H9 (cell line): ENCODE measurements around the gene SPECC1. TPM values are rescaled to one million over a fixed set of nuclear protein-coding genes. Genes with fewer than 3 reads are reported as not detected.

Experiments used
- DNase-seq: peaks from one replicate; pipeline ENCODE4 v3.0.0-alpha.2; 2017
- H2AFZ ChIP-seq: one replicate; pipeline ENCODE4 v1.6.1; 2013; ENCODE audit warnings: mild to moderate bottlenecking, low read length, control low read depth, moderate library complexity
- H2AK5ac ChIP-seq: 2 replicates; pipeline ENCODE4 v1.6.1; 2013; ENCODE audit warnings: low read length, control low read depth, mixed read lengths; ENCODE audit not compliant: insufficient read length
- H2BK120ac ChIP-seq: one replicate; pipeline ENCODE4 v1.6.1; 2013; ENCODE audit warnings: low read depth, mild to moderate bottlenecking, low read length, control low read depth, inconsistent platforms; ENCODE audit not compliant: poor library complexity, severe bottlenecking
- H2BK12ac ChIP-seq: 2 replicates; pipeline ENCODE4 v1.6.1; 2013; ENCODE audit warnings: low read length, control low read depth, mixed read lengths, low read depth; ENCODE audit not compliant: insufficient read length
- H2BK15ac ChIP-seq: 2 replicates; pipeline ENCODE4 v1.6.1; 2013; ENCODE audit warnings: low read depth, low read length, control low read depth
- H2BK20ac ChIP-seq: one replicate; pipeline ENCODE4 v1.6.1; 2013; ENCODE audit warnings: low read depth, mild to moderate bottlenecking, low read length, control low read depth, inconsistent platforms; ENCODE audit not compliant: poor library complexity, severe bottlenecking
- H2BK5ac ChIP-seq: 2 replicates; pipeline ENCODE4 v1.6.1; 2013; ENCODE audit warnings: low read length, control low read depth, mixed read lengths; ENCODE audit not compliant: insufficient read length
- H3K14ac ChIP-seq: 2 replicates; pipeline ENCODE4 v1.6.1; 2013; ENCODE audit warnings: low read length, control low read depth; ENCODE audit not compliant: insufficient read depth
- H3K18ac ChIP-seq: 2 replicates; pipeline ENCODE4 v1.6.1; 2013; ENCODE audit warnings: low read depth, mild to moderate bottlenecking, mixed read lengths, low read length, control low read depth; ENCODE audit not compliant: insufficient read length
- H3K23ac ChIP-seq: 2 replicates; pipeline ENCODE4 v1.6.1; 2013; ENCODE audit warnings: low read length, control low read depth, mixed read lengths, low read depth; ENCODE audit not compliant: insufficient read length
- H3K23me2 ChIP-seq: 2 replicates; pipeline ENCODE4 v1.6.1; 2013; ENCODE audit warnings: low read depth, mild to moderate bottlenecking, mixed read lengths, low read length, control low read depth; ENCODE audit not compliant: insufficient read length, poor library complexity, severe bottlenecking
- H3K27ac ChIP-seq: 2 replicates; pipeline ENCODE4 v1.5.1; 2013; ENCODE audit warnings: low read length, control low read depth, mixed read lengths, low read depth; ENCODE audit not compliant: insufficient read length
- H3K27me3 ChIP-seq: 2 replicates; pipeline ENCODE4 v1.6.1; 2013; ENCODE audit warnings: low read length, control low read depth, inconsistent platforms; ENCODE audit not compliant: insufficient read depth
- H3K4ac ChIP-seq: 2 replicates; pipeline ENCODE4 v1.6.1; 2013; ENCODE audit warnings: low read depth, mild to moderate bottlenecking, control low read depth, inconsistent platforms, low read length, moderate library complexity
- H3K4me1 ChIP-seq: 2 replicates; pipeline ENCODE4 v1.6.1; 2013; ENCODE audit warnings: low read length, control low read depth, inconsistent platforms; ENCODE audit not compliant: insufficient read depth
- H3K4me2 ChIP-seq: 2 replicates; pipeline ENCODE4 v1.6.1; 2013; ENCODE audit warnings: low read length, control low read depth, mixed read lengths; ENCODE audit not compliant: insufficient read length, insufficient read depth
- H3K56ac ChIP-seq: 2 replicates; pipeline ENCODE4 v1.6.1; 2013; ENCODE audit warnings: low read depth, mild to moderate bottlenecking, mixed read lengths, low read length, control low read depth; ENCODE audit not compliant: insufficient read length
- H3K79me1 ChIP-seq: 2 replicates; pipeline ENCODE4 v1.6.1; 2013; ENCODE audit warnings: low read depth, mild to moderate bottlenecking, moderate library complexity, low read length, control low read depth, inconsistent platforms; ENCODE audit not compliant: insufficient read depth, poor library complexity, severe bottlenecking
- H3K79me2 ChIP-seq: 2 replicates; pipeline ENCODE4 v1.6.1; 2013; ENCODE audit warnings: low read length, control low read depth, inconsistent platforms; ENCODE audit not compliant: insufficient read depth
- H3K9ac ChIP-seq: 2 replicates; pipeline ENCODE4 v1.6.1; 2013; ENCODE audit warnings: low read length, control low read depth, mixed read lengths; ENCODE audit not compliant: insufficient read length; ENCODE audit errors: extremely low read depth
- H3K9me3 ChIP-seq: one replicate; pipeline ENCODE4 v1.6.1; 2013; ENCODE audit warnings: low read depth, low read length, inconsistent platforms; ENCODE audit not compliant: control insufficient read depth
- H3T11ph ChIP-seq: one replicate; pipeline ENCODE4 v1.6.1; 2013; ENCODE audit warnings: mild to moderate bottlenecking, low read length, control low read depth, inconsistent platforms
- H4K20me1 ChIP-seq: one replicate; pipeline ENCODE4 v1.6.1; 2013; ENCODE audit not compliant: control insufficient read depth, insufficient read length, insufficient read depth
- H4K5ac ChIP-seq: 2 replicates; pipeline ENCODE4 v1.6.1; 2013; ENCODE audit warnings: low read depth, mild to moderate bottlenecking, mixed read lengths, low read length, control low read depth; ENCODE audit not compliant: insufficient read length
- H4K8ac ChIP-seq: replicated peaks from 2 replicates; pipeline ENCODE4 v1.6.1; 2013; ENCODE audit warnings: low read length, control low read depth, mixed read lengths, low read depth; ENCODE audit not compliant: insufficient read length
- H4K91ac ChIP-seq: 2 replicates; pipeline ENCODE4 v1.6.1; 2013; ENCODE audit warnings: low read depth, mild to moderate bottlenecking, moderate library complexity, mixed read lengths, low read length, control low read depth; ENCODE audit not compliant: insufficient read length
- H3K27ac Mint-ChIP-seq, 3 experiments: 2 replicates in 2 of 3; 3 replicates in 1 of 3; pipeline ENCODE4 v1.8.0; 2020 to 2021; ENCODE audit warnings: mixed read lengths in 3 of 3, mild to moderate bottlenecking in 1 of 3, moderate library complexity in 1 of 3
- H3K27me3 Mint-ChIP-seq: 2 replicates; pipeline ENCODE4 v1.8.0; 2021; ENCODE audit warnings: low read depth, mild to moderate bottlenecking, moderate library complexity, mixed read lengths
- H3K36me3 Mint-ChIP-seq, 3 experiments: 2 replicates in 2 of 3; 3 replicates in 1 of 3; pipeline ENCODE4 v1.8.0; 2020 to 2021; ENCODE audit warnings: low read depth in 3 of 3, mixed read lengths in 3 of 3; ENCODE audit not compliant: insufficient read depth in 1 of 3
- H3K4me1 Mint-ChIP-seq, 2 experiments: 2 replicates each; pipeline ENCODE4 v1.8.0; 2020; ENCODE audit warnings: mixed read lengths in 2 of 2
- H3K4me3 Mint-ChIP-seq, 2 experiments: 2 replicates in 1 of 2; 3 replicates in 1 of 2; pipeline ENCODE4 v1.8.0; 2020 to 2021; ENCODE audit warnings: mild to moderate bottlenecking in 2 of 2, mixed read lengths in 2 of 2, moderate library complexity in 1 of 2
- H3K9me3 Mint-ChIP-seq, 2 experiments: 2 replicates in 1 of 2; 3 replicates in 1 of 2; pipeline ENCODE4 v1.8.0; 2020; ENCODE audit warnings: mild to moderate bottlenecking in 2 of 2, mixed read lengths in 2 of 2, moderate library complexity in 1 of 2
- WGBS: extraction: QIAGEN DNeasy Blood & Tissue Kit; methylation state at CpG from one replicate; pipeline ENCODE4 v1.1.7; 2013; ENCODE audit warnings: missing lambda C conversion rate, low lambda C conversion rate, mixed read lengths; ENCODE audit not compliant: insufficient read length; ENCODE audit errors: extremely low coverage; 5-methylcytosine and 5-hydroxymethylcytosine counted together
- total RNA-seq: library from RNA; stranded (reverse); gene quantifications from 2 replicates; pipeline ENCODE4 v1.2.1, GENCODE V29; 2021
- TF ChIP-seq, protein P1 (sequence below): fragments of 200-600 bp; sonication (generic); conservative IDR thresholded peaks from 3 replicates; pipeline ENCODE4 v1.8.0; 2021; ENCODE audit warnings: antibody characterized with exemption, mild to moderate bottlenecking

Gene SPECC1
- total RNA-seq, 1 experiment from 2014 or later = 65.7 TPM

DNA sequence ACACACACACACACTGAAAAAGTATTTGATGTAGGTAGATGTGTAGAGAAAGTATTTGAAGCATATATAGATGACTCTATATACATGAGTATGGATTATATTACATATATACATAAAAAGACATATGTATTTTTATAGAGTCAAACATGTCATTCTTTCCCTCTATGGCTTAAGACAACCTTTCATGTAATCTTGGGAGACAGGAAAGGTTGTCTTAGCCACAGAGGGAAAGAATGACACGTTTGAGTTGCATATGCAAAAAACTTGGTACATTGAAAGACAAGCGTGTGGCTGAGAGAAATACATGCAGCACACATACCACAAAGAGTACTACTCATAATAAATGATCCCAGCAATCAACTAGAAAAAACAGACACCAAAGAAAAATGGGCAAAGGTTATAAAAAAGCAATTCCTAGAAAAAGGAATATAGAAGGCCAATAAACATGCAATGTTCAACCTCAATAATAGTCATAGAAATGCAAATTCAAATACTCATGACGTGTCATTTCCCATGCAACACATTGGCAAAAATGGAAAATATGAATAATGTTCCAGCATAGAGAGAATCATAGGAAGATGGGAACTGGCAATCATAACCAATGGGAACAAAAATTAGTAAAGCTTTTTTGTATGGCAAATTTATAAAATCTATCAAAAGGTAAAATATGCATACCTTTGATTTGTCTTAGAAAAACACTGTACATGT, 69.0 kb downstream of the SPECC1 start:
- H3K36me3 Mint-ChIP-seq = no peaks in the 10 kb centered on the region
- no peaks in the 10 kb centered on the region for H3K9me3 Mint-ChIP-seq
- H3K56ac ChIP-seq = no peak overlapping the region
- H2BK20ac ChIP-seq = no peak overlapping the region
- H2BK12ac ChIP-seq = no peak overlapping the region
- no peak for DNase-seq
- H3K4me3 Mint-ChIP-seq = no peak overlapping the region
- H3K79me1 ChIP-seq = no peaks in the 10 kb centered on the region
- no peak overlapping the region for H2AFZ ChIP-seq
- no peaks in the 10 kb centered on the region for H3K27me3 ChIP-seq
- H4K91ac ChIP-seq = no peak overlapping the region
- no peaks in the 10 kb centered on the region for H3K27me3 Mint-ChIP-seq
- H2BK120ac ChIP-seq = no peak overlapping the region
- H3K27ac Mint-ChIP-seq = no peak overlapping the region
- no peak overlapping the region for H3K27ac ChIP-seq
- H2AK5ac ChIP-seq = no peak overlapping the region
- no peak overlapping the region for H3K23ac ChIP-seq
- peaks cover 20% of the 10 kb centered on the region in 2 experiments for H3K4me1 Mint-ChIP-seq
- H3K14ac ChIP-seq = no peak overlapping the region
- WGBS = no CpG with 5 or more reads among the region's 3 CpGs
- no peaks in the 10 kb centered on the region for H3K23me2 ChIP-seq
- no peak overlapping the region for H2BK5ac ChIP-seq
- no peak overlapping the region for H2BK15ac ChIP-seq
- TF ChIP-seq, protein P1, sequence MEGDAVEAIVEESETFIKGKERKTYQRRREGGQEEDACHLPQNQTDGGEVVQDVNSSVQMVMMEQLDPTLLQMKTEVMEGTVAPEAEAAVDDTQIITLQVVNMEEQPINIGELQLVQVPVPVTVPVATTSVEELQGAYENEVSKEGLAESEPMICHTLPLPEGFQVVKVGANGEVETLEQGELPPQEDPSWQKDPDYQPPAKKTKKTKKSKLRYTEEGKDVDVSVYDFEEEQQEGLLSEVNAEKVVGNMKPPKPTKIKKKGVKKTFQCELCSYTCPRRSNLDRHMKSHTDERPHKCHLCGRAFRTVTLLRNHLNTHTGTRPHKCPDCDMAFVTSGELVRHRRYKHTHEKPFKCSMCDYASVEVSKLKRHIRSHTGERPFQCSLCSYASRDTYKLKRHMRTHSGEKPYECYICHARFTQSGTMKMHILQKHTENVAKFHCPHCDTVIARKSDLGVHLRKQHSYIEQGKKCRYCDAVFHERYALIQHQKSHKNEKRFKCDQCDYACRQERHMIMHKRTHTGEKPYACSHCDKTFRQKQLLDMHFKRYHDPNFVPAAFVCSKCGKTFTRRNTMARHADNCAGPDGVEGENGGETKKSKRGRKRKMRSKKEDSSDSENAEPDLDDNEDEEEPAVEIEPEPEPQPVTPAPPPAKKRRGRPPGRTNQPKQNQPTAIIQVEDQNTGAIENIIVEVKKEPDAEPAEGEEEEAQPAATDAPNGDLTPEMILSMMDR = no peak
- no peak overlapping the region for H3K9ac ChIP-seq
- H4K20me1 ChIP-seq = no peaks in the 10 kb centered on the region
- H3K4me1 ChIP-seq = peaks cover 3% of the 10 kb centered on the region; the same call in 1 of the 2 replicates
- H3K79me2 ChIP-seq = no peaks in the 10 kb centered on the region
- no peak overlapping the region for H3K4ac ChIP-seq
- H4K5ac ChIP-seq = no peak overlapping the region
- H3K4me2 ChIP-seq = no peak overlapping the region
- no peaks in the 10 kb centered on the region for H3K9me3 ChIP-seq
- no peak overlapping the region for H3T11ph ChIP-seq
- H4K8ac ChIP-seq = no peak overlapping the region
- H3K18ac ChIP-seq = no peak overlapping the region
